ENCODE results near the gene ZDHHC8.

ZDHHC8 gene

DNA sequence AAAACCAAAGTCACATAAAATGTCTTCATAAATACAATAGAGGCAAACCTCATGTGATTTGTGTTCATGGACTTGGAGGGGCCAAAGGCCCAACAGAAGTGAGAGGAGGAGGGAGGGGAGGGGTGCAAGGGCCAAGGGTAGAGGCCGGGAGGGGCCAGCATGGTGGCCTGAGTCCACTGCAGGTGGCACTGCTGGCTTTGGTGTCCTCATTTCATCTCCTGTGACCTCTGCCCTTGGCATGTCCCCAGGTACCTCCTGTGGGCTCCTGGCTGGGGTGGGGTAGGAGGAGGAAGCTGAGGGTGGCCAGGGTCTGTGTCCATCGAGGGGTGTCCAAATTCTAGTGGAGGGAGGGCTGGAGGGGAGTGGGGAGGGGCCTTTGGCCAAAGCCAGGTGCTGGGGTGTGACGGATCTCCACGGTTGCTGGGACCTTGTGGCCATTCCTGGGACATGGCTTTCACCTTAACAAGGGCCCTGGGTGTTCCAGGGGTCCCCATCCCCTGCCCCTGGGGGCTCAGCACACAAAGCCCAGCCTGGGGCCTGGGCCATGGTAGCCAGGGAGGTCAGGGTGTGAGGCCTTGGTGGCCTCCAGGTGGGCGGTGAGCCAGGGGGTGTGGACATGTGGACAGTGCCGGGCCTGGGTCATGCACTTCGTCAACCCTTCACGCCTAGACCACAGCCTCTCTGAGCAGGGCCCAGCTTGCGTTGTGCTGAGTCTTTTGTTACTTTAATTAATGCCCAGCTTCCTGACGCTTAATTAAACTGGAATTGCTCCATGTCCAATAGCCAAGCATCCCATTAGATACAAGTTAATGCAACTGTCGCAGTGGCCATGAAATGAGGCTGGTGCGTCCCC, 39.9 kb downstream of the ZDHHC8 start:
- Mint-ChIP-seq H3K9me3 (no peaks in the 10 kb centered on the region), H3K27ac (no peak overlapping the region), H3K36me3 (no peaks in the 10 kb centered on the region), H3K4me1 (no peaks in the 10 kb centered on the region), H3K4me3 (no peak overlapping the region), H3K27me3 (peaks cover 12% of the 10 kb centered on the region)
- CTCF ChIA-PET: no interaction called here
- DNase-seq: no peak

DNA sequence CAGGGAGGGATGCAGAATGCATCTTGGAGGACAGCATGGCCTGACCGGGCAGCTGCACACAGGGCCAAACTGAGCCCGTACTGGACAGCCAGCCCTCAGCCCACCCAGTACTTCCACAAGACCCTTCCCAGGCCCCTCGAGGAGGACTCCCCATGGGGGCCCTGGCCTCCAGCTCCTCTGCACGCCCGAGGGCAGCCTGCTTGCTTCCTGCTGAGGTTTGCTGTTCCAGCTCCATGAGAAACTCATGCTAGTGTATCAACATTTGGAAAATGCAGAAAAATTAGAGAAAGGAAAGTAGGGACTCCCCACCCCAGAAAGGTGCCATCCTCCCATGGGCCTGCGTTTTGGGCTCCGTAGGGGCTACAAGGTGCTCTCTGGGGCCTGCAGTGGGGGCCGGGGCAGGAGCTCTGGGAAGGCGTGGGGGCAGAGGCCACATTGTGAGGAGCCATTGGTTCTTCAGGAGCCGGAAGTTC, 40.6 kb downstream of the ZDHHC8 start:
- no peak for DNase-seq
- peaks cover 11% of the 10 kb centered on the region for H3K27me3 Mint-ChIP-seq
- CTCF ChIA-PET: no interaction called here

GRCh38 chr22:20173246-20173645, 41.6 kb downstream of the ZDHHC8 start:
- Mint-ChIP-seq H3K36me3 (no peaks in the 10 kb centered on the region), H3K4me3 (no peak overlapping the region), H3K27me3 (peaks cover 13% of the 10 kb centered on the region), H3K4me1 (no peaks in the 10 kb centered on the region), H3K27ac (no peak overlapping the region), H3K9me3 (no peaks in the 10 kb centered on the region)
- DNase-seq: no peak
- CTCF ChIA-PET: no interaction called here

More for the DNA sequence above, 40.6 kb downstream of the ZDHHC8 start:
- Mint-ChIP-seq H3K9me3 (no peaks in the 10 kb centered on the region), H3K4me1 (no peaks in the 10 kb centered on the region), H3K27ac (no peak overlapping the region), H3K4me3 (no peak overlapping the region), H3K36me3 (no peaks in the 10 kb centered on the region)

DNA sequence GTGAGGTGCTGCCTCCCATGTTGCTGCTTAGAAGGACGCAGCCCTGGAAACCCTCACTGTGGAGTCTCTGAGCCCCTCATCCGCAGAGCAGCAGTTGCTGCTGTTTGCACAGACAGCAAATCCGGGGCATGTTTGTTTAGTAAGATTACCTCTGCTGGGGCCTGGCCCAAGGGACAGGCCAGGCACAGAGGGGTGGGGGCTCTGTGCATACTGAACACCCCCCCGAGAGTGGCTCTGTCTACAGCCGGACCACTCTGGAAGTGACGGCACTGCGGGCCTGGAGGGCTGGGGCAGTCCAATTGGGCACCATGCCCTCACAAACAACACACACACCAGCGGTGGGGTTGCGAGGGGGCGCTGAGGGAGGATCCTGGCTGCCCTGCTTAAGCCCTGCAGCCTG, 42.2 kb downstream of the ZDHHC8 start:
- no peaks in the 10 kb centered on the region for H3K4me1 Mint-ChIP-seq
- no peak overlapping the region for H3K4me3 Mint-ChIP-seq
- H3K27me3 Mint-ChIP-seq: peaks cover 13% of the 10 kb centered on the region
- no peaks in the 10 kb centered on the region for H3K36me3 Mint-ChIP-seq
- H3K27ac Mint-ChIP-seq: no peak overlapping the region
- CTCF ChIA-PET: no interaction called here
- no peak for DNase-seq
- no peaks in the 10 kb centered on the region for H3K9me3 Mint-ChIP-seq

GRCh38 chr22:20174785-20175596, 43.4 kb downstream of the ZDHHC8 start:
- Mint-ChIP-seq H3K9me3 (no peaks in the 10 kb centered on the region), H3K27ac (no peak overlapping the region), H3K27me3 (peaks cover 13% of the 10 kb centered on the region), H3K4me1 (no peaks in the 10 kb centered on the region), H3K4me3 (no peak overlapping the region), H3K36me3 (no peaks in the 10 kb centered on the region)
- no peak for DNase-seq
- CTCF ChIA-PET: interaction anchor here (1.1 kb wide), 2 partner anchors 18 to 63 kb away, joined by 3 read pairs; no protein-coding TSS in a partner anchor

DNA sequence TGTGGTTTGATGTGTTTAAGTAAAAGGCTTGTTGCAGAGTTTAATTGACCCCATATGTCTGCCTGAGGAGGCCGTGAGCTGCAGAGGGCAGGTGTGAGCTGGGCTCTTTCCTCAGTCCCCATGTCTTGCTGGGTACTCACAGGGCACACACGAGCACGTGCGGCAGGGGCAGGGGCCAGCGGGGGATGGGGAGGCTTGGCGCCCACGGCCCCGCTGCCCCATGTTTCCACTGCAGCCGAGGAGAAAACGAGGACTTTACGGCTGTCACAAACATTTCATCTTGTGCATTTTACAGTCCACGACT, 43.9 kb downstream of the ZDHHC8 start:
- CTCF ChIA-PET: no interaction called here
- Mint-ChIP-seq H3K4me3 (no peak overlapping the region), H3K9me3 (no peaks in the 10 kb centered on the region)

GRCh38 chr22:20176421-20177085, 44.9 kb downstream of the ZDHHC8 start:
- Mint-ChIP-seq H3K36me3 (no peaks in the 10 kb centered on the region), H3K27me3 (peaks cover 13% of the 10 kb centered on the region), H3K27ac (no peak overlapping the region), H3K9me3 (no peaks in the 10 kb centered on the region), H3K4me3 (no peak overlapping the region), H3K4me1 (no peaks in the 10 kb centered on the region)
- CTCF ChIA-PET: interaction anchor here (1.2 kb wide), 1 partner anchor 62 kb away, joined by 3 read pairs; no protein-coding TSS in a partner anchor
- no peak for DNase-seq

More for the DNA sequence above, 43.9 kb downstream of the ZDHHC8 start:
- DNase-seq: no peak
- no peaks in the 10 kb centered on the region for H3K36me3 Mint-ChIP-seq
- no peak overlapping the region for H3K27ac Mint-ChIP-seq
- no peaks in the 10 kb centered on the region for H3K4me1 Mint-ChIP-seq
- H3K27me3 Mint-ChIP-seq: peaks cover 13% of the 10 kb centered on the region

- Mint-ChIP-seq H3K27me3 (peaks cover 13% of the 10 kb centered on the region), H3K4me3 (no peak overlapping the region), H3K27ac (no peak overlapping the region), H3K9me3 (no peaks in the 10 kb centered on the region), H3K4me1 (no peaks in the 10 kb centered on the region), H3K36me3 (no peaks in the 10 kb centered on the region)
- CTCF ChIA-PET: interaction anchor here (0.8 to 1.2 kb wide), 2 partner anchors 21 to 62 kb away, joined by 3 read pairs; no protein-coding TSS in a partner anchor
- DNase-seq: no peak
Measured at GRCh38 chr22:20177217-20177911, 45.8 kb downstream of the ZDHHC8 start.

GRCh38 chr22:20178075-20178914, 46.7 kb downstream of the ZDHHC8 start:
- Mint-ChIP-seq H3K4me1 (no peaks in the 10 kb centered on the region), H3K36me3 (no peaks in the 10 kb centered on the region), H3K4me3 (no peak overlapping the region), H3K27me3 (peaks cover 13% of the 10 kb centered on the region), H3K27ac (no peak overlapping the region), H3K9me3 (no peaks in the 10 kb centered on the region)
- no peak for DNase-seq
- CTCF ChIA-PET: interaction anchor here (0.8 kb wide), 1 partner anchor 22 kb away, joined by 3 read pairs; no protein-coding TSS in a partner anchor

DNA sequence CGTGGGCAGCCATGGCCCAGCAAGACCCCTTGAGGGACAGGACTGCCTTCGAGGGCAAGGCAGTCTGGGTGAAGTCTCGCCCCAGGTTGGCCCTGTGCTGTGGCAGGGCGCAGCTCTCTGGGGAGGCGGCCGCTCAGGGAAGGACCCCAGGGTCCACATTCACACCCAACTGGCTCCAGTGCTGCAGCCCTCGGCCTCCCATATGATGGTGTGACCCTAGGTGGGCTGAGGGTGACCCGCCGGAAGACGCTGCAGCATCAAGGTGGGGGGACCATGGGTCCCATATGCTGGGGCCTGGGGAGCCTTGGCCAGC, 47.3 kb downstream of the ZDHHC8 start:
- H3K36me3 Mint-ChIP-seq: no peaks in the 10 kb centered on the region

GRCh38 chr22:20179455-20180244, 48.0 kb downstream of the ZDHHC8 start:
- Mint-ChIP-seq H3K36me3 (no peaks in the 10 kb centered on the region), H3K9me3 (no peaks in the 10 kb centered on the region), H3K27ac (no peak overlapping the region), H3K27me3 (peaks cover 7% of the 10 kb centered on the region), H3K4me1 (no peaks in the 10 kb centered on the region), H3K4me3 (no peak overlapping the region)
- CTCF ChIA-PET: no interaction called here
- DNase-seq: no peak

More for the DNA sequence above, 47.3 kb downstream of the ZDHHC8 start:
- CTCF ChIA-PET: no interaction called here
- H3K4me3 Mint-ChIP-seq: no peak overlapping the region
- peaks cover 13% of the 10 kb centered on the region for H3K27me3 Mint-ChIP-seq
- no peak for DNase-seq
- H3K4me1 Mint-ChIP-seq: no peaks in the 10 kb centered on the region
- H3K9me3 Mint-ChIP-seq: no peaks in the 10 kb centered on the region
- H3K27ac Mint-ChIP-seq: no peak overlapping the region

DNA sequence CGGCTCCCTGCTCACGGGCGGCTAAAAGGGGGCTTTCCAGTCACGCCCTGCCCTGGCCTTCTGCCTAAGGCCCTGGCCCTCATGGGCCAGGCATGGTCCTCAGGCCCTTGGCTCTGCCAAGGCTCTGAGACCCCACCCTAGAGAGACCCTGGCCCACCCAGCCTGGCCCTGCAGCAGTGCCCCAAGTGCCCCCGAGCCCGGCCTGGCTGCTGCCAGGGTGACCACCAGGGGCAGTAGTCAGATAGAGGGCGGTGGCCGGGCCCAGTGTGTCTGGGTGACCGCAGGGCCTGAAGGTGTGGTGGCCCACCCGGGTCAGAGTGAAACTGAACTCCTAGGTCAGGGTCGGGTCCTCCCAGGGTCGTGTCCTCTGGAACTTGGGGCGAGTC, 48.6 kb downstream of the ZDHHC8 start:
- DNase-seq: no peak
- CTCF ChIA-PET: no interaction called here
- Mint-ChIP-seq H3K9me3 (no peaks in the 10 kb centered on the region), H3K27me3 (peaks cover 7% of the 10 kb centered on the region), H3K27ac (no peak overlapping the region), H3K36me3 (no peaks in the 10 kb centered on the region), H3K4me1 (no peaks in the 10 kb centered on the region), H3K4me3 (no peak overlapping the region)

DNA sequence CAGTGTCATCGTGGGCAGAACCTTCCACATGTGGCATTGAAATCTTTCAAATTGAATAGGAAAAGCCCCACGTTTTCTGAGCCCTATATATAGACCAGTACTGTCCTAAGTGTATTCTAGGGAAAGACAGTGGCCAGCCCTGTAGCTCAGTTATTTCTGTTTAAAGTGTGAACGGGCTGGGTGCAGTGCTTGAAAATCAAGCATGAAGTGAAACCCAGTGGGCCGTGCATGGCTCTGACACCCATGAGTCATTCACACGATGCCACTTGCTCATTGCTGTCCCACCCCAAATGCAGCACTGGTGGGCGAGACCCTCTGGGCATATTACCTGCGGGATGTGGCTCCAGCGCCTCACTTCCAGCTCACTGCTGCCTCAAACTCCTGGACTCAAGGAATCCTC, 49.0 kb downstream of the ZDHHC8 start:
- CTCF ChIA-PET: no interaction called here
- Mint-ChIP-seq H3K27me3 (peaks cover 7% of the 10 kb centered on the region), H3K36me3 (no peaks in the 10 kb centered on the region), H3K27ac (no peak overlapping the region), H3K9me3 (no peaks in the 10 kb centered on the region), H3K4me3 (no peak overlapping the region), H3K4me1 (no peaks in the 10 kb centered on the region)
- DNase-seq: no peak

Data from activated naive CD4-positive, alpha-beta T cell treated with anti-CD3 and anti-CD28 coated beads, Interleukin-2, amount 10 ng/mL, durations not matched to agents 7 days and 5 days (primary cell).